Hematopoietic multipotent progenitor cell treated with erythropoietin and hydrocortisone succinate and interleukin-3 and kit ligand, for 8 days (in vitro differentiated cells): ENCODE measurements around the gene KDF1.

Source experiments
- DNase-seq: peaks from one replicate; pipeline ENCODE4 v3.0.0-alpha.2; 2015

The KDF1 gene, protein sequence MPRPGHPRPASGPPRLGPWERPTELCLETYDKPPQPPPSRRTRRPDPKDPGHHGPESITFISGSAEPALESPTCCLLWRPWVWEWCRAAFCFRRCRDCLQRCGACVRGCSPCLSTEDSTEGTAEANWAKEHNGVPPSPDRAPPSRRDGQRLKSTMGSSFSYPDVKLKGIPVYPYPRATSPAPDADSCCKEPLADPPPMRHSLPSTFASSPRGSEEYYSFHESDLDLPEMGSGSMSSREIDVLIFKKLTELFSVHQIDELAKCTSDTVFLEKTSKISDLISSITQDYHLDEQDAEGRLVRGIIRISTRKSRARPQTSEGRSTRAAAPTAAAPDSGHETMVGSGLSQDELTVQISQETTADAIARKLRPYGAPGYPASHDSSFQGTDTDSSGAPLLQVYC

DNA sequence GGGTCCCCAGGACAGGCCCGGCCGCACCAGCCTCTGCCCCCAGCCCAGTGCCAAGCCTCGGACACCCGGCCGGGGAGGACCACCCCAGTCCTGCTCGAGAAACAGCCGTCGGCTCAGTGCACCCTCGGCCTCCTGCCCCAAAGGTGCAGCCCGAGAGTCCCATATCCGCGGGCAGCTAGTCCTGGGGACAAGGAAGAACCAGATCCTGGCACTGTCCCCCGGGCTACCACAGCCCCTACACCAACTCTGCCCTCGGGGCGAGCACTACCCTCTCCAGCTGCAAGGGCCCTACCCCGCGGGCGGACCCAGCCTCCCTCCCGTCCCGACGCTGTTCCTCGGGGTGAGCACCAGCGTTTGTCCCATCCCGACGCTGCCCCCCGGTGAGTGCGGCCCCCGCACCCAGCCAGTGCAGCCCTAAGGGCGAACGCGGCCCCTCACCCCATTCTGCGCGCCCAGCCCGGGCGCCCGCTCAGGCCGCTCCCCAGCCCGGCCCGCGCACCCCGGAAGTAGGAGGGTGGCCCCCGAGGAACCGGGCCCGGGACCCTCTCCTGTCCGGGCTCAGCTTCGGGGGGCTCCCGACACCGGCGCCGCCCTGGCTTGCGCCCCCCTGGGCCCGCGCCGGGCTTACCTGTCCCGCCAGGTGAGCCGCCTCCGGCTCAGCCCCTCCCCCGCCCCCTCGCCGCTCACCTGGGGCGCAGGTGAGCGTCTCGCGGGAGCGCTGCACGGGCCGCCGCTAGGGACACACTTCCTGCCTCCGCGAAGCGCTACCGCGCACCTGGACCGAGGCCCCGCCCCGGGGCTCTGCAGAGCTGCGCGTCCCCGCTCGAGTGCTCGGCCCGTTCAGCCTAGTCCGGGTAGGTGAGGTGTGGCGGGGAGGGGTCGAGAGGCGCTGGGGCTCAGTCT is at the start of gene KDF1:
KDF1 (minus strand) TSS at position 747 of the 903 bp plus-strand sequence. CDS start 8,088 bp downstream, outside the sequence.
- DNase-seq: no peak

- DNase-seq: no peak
Observed at GRCh38 chr1:27009601-27010197, 49.4 kb upstream of the KDF1 start.

DNA sequence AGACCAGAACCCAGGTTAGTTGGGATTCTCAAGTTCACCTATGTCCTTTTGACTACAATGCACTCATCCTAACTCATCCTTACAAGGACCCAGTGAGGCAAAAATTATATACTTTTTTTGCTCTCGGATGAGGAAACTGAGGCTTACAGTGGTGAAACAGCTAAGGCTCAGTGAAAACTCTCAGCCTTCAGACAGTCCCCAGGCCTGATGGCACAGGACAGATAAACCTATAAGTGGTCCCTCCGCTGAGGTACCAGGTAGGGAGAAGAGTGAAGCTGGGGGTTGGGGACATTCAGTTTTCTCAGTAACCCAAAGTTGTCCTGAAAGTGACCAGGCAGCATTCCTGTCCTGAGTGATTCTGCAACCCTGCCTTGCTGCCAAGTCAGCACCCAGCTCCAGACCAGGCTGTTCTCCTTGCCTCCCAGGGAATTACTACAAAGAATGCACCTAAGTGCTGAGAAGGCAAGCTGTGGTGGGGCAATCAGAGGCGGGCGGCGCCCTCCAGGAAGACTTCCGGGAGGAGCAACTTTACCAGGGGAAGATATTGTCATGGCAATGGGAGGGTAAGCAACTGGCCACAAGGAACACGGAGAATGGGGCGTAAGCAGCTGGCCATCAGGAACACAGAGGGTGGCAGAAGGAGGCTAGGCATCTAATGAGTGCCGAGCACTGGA is 47.8 kb upstream of the KDF1 start:
- no peak for DNase-seq

- no peak for DNase-seq
Observed at GRCh38 chr1:27006683-27007082, 46.4 kb upstream of the KDF1 start.

GRCh38 chr1:27005648-27006496 is 45.6 kb upstream of the KDF1 start:
- no peak for DNase-seq

GRCh38 chr1:27005166-27005530 is 44.9 kb upstream of the KDF1 start:
- no peak for DNase-seq

DNA sequence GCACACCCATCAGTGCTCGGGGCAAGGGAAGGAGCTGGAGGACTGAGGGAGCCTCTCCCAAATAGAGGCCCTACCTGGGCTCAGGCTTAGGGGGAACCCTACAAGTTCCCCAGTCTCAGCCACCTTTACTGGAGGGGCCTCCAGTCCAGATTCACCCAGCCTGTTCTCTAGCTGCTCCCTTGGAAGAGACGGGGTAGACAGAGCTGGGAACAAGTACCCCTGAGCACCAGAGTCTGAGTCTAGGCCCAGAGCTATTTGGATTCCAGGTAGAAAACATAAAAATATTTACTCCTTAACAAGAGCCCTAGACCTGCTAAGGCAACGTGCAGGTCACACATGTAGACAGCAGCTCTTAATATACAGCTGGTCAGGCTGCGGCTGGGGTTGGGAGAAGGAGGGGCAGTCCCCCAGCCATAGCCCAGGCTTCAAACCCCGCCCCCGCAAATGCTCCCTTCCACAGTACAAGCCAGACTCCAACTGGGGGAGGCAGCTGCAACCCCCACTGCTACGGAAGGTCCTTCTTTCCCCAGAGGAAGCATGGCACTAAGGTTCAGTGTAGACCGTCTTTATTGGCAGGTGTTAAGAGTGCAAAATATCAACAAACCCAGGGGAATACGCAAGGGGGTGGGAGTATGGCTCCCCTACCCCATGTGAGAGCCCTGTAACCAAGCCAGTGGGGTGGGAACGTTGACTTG is 44.4 kb upstream of the KDF1 start:
- no peak for DNase-seq

DNA sequence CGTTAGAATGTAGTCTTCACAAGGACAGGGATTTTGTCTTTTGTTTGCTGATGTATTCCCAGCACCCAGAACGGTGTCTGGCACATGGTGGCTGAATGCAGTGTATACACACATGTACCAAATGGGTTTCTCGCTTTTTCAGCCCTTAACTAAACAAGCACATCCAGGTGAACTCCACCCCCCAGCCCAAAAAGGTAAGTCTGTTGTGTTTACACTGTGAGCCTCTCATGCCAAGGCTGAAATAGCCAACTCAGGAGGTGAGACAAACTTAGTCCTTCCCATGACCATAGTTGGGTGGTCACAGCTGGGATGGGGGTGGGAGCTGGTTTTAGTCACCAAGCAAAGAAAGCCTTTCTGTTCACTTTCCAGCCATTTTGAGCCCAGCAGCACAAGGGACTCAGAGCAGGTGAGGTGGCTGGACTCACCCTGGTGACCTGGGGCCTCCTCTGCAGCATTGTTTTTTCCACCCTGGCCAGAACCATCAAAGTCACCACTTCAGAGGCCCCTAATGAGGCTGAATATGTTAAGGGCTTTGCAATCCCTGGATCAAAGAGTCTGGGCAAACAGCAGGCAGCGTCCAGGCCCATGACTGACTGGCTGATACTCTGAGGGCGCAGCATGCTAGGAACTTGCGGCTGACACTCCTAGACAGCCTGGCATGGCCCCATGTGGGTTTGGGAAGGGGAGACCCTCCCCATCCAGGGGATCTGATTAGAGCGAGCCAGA is 43.6 kb upstream of the KDF1 start:
- DNase-seq: no peak

DNA sequence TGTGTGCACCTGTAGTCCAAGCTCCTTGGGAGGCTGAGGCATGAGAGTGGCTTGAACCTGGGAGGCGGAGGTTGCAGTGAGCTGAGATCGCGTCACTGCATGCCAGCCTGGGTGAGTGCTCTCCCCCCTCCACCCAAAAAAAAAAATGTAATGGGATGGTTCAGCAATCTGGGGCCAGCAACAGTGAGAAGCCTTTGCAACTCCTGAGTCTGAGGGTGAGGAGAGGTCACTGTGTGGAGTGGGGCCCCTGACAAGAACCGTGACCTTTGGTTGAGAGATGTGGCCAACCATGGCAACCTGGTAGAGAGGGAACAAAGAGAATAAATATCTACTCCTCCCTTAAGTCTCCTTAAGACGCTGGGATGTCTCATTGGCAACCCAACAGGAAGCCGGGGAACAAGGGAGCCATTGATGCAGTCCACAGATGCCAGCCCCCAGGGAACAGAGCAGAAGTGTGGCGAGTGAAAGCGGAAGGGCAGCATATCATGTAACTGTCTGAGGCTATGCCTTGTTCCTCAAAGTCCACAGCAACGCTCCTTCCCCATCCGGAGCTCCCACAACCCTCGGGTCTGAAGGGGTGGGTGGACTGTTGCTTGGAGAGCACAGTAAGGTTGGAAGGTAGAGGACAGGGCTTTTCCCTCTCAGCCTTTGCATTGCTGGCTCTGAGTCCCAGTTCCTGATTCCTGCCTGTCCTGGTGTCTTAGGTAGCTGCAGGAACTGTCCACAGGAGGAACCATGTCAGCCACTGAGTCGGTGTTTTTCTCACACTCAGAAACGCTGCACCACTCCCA is 41.5 kb upstream of the KDF1 start:
- DNase-seq: peak; percentile 19

GRCh38 chr1:27000817-27001460 is 40.7 kb upstream of the KDF1 start:
- DNase-seq: no peak

DNA sequence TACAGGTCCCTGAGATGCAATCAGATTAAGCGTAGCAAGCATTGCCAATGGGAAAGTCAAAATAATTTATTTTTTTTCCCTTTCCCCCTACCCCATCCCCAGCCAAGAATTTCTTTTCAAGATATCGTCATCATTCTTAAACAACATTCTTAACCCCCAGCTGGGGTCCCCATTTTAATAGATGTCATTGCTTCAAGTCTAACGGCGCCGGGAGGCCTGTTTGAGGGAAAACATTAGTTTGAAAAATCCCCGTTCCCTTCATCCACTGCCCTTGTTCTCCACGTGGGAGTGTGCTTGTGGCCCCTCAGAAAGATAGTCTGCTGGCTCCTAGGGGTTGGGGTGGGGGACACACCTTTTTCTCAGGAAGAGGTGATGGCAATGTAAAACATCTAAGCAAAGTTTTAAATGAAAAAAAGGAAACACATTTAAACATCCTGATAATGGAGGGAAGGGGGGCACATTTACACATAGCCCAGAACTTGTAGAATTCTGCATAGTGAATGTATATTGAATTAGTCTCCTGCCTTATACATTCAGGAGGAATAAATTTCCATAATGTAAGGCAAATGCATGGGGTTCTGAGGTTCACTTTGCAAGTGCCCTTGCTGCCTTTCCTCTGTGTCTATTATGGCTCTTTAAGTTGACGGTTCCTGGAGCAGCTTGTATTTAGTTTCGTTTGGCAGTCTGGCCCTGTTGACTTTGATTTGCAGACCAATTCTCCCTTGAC is 40.0 kb upstream of the KDF1 start:
- DNase-seq: no peak

- no peak for DNase-seq
Observed at GRCh38 chr1:26999440-26999987, 39.2 kb upstream of the KDF1 start.

DNA sequence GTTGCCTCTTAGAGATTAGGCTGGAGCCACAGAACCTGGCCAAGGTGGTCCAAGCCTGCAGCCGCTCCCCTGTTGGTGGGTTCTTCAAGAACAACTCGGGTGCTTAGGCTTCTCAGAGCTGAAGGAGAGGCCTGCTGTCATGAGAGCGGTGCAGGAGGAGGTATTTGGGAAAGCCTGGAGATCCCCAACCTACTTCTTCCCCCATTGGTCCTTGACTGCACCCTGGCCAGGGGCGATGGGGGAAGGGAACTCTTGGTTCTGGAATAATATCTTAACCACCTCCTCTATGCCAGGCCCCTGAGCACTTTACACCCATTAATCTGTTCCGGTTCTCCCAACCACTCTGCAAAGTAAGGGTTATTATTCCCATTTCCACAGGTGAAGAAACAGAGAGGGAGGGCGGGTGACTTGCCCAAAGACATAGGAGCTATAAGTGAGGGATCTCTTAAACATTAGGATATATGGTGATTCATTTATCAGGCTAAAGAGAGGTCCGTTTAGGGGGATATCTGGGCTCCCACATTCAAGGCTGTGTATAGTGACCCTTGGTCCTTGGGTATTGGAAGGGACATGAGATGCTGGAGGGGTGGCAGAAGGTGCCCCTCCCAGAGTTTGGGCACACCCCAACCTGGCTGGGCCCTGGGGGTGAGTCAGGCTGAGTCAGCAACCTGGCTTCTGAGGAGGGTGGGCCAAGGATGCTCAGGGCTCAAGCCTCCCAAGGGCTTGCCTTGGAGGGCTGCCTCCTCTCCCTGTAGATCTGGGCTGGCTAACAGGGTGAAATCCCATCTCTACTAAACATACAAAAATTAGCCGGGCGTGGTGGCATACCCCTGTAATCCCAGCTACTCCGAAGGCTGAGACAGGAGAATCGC is 38.4 kb upstream of the KDF1 start:
- no peak for DNase-seq

DNA sequence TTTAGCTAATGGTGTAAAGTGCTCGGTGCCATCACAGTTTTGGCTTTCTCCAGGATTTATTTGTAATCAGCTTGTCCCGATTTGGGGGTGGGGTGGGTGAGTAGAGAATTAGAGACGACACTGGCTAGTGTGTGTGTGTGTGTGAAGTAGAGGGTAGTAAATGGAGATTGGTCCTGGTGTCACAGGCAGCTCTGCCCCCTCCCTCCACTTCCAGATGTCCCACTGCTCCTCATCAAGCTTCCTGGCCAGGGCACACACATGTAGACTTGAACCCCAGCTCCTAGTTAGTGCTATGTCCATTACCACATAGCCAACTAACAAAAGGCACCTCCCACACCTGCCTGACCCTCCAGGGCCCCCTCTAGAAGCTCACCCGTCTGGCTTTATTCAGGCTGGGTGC is 36.4 kb upstream of the KDF1 start:
- DNase-seq: no peak

DNA sequence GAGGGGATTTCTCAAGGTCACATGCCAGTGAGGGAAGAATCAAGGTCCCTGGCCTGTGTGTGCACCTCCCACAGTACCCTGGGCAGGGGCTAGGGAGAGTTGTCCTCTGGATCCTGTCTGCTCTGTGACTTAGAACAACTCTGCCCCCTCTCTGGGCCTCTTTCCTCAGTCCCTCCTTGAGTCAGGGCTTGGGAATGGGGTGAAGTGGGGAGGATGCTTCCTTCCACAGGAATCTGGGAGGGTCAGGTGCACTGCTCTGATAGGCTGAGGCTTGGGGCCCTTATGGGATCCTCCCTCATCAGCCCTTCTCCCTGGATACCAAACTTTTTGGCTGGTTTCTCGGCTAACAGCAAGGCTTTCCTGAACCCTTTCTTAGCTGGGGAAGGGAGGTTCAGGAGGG is 35.8 kb upstream of the KDF1 start:
- no peak for DNase-seq

DNA sequence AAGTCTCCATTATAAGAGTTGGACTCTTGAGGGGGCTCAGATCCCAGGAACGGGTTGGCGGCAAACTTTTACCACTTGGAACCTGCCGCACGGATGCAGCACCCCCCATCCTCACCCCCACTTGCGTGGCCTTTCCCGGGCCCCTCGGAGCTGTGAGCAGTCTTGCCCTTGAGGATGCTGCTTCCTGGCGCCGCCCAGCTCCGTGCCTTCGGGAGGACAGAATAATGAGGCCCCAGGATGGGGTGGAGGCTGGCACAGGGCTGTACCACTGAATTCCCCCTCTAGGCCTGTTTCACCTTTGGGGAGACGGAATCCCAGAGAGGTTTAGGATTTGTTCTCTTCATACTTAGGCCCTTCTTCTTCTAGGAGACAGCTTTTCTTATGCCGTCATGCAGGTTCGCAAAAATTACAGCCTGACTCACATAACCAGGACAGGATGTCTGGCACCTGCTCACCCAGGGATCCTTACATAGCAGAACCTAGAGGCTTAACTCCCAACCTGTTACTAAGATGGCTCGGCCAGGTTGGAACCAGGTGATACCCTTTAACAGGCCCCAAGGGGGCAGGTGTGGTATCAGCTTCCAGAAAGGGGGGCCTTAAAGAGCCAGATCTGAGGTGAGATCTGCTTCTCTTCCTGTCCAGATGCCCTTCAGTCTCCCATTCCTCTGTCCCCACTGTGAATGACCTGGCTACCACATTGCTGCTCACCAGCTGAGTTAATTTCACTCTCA is 34.7 kb upstream of the KDF1 start:
- no peak for DNase-seq
